Lung (tissue), 12 donors: ENCODE measurements around the gene EXOC2. TPM values are rescaled to one million over a fixed set of nuclear protein-coding genes. Genes with fewer than 3 reads are reported as not detected.

ENCODE experiments used
- ATAC-seq: fragments of 200-7000 bp; cut with Tn5 transposase; one replicate; pipeline ENCODE4 v1.9.1; 2020; ENCODE audit warnings: moderate number of reproducible peaks; ENCODE audit not compliant: insufficient read depth, low FRiP score
- DNase-seq, 3 donors: peaks; one replicate each; pipeline ENCODE4 v3.0.0-alpha.2; 2013 to 2017
- H3K27ac ChIP-seq, 2 donors: one replicate each; pipeline ENCODE4 v1.5.1; 2013; ENCODE audit warnings: mild to moderate bottlenecking in 2 of 2, moderate library complexity in 2 of 2, control low read depth in 1 of 2, inconsistent platforms in 1 of 2, low read depth in 1 of 2, low read length in 1 of 2
- H3K27me3 ChIP-seq, 3 donors: one replicate each; pipeline ENCODE4 v1.5.1; 2013; ENCODE audit warnings: low read length in 2 of 3; ENCODE audit not compliant: control insufficient read depth in 3 of 3, insufficient read depth in 3 of 3
- H3K36me3 ChIP-seq, 4 donors: one replicate each; pipeline ENCODE4 v1.5.1; 2013; ENCODE audit warnings: low read length in 4 of 4, mild to moderate bottlenecking in 1 of 4, moderate library complexity in 1 of 4; ENCODE audit not compliant: control insufficient read depth in 4 of 4, insufficient read depth in 4 of 4
- H3K4me1 ChIP-seq, 5 donors: one replicate each; pipeline ENCODE4 v1.5.1; 2013; ENCODE audit warnings: low read length in 5 of 5, mild to moderate bottlenecking in 2 of 5, moderate library complexity in 1 of 5; ENCODE audit not compliant: control insufficient read depth in 5 of 5, insufficient read depth in 5 of 5
- H3K4me3 ChIP-seq: one replicate; pipeline ENCODE4 v1.5.1; 2013; ENCODE audit warnings: mild to moderate bottlenecking, control low read depth, moderate library complexity
- H3K9ac ChIP-seq, 2 donors: one replicate each; pipeline ENCODE4 v1.5.1; 2013; ENCODE audit warnings: low read length in 2 of 2, control low read depth in 1 of 2; ENCODE audit not compliant: insufficient read depth in 1 of 2
- H3K9me3 ChIP-seq, 4 donors: one replicate each; pipeline ENCODE4 v1.5.1; 2013; ENCODE audit warnings: low read length in 3 of 4, mild to moderate bottlenecking in 1 of 4, moderate library complexity in 1 of 4; ENCODE audit not compliant: control insufficient read depth in 4 of 4, insufficient read depth in 3 of 4
- WGBS, 2 donors: extraction: QIAGEN DNeasy Blood & Tissue Kit; methylation state at CpG; one replicate each; pipeline ENCODE4 v1.1.7; 2013; 5-methylcytosine and 5-hydroxymethylcytosine counted together
- polyA plus RNA-seq, 2 donors: library from polyadenylated mRNA; stranded (reverse); fragments of 200-250 nt; gene quantifications; one replicate each; pipeline ENCODE4 v1.2.1, GENCODE V29; 2013
- total RNA-seq, 2 donors: library from RNA; depleted of rRNA in 1 of 2; stranded (reverse); fragments of >200 nt in 1 of 2; gene quantifications; one replicate each; pipeline ENCODE4 v1.2.1, GENCODE V29; 2014 to 2021
- TF ChIP-seq, protein P1 (sequence below): IDR thresholded peaks from 2 replicates; pipeline ENCODE4 v1.5.1; 2012; ENCODE audit warnings: mild to moderate bottlenecking; ENCODE audit errors: control extremely low read depth, extremely low read depth
- donor health status: control.
- donor health status: control.
- donor health status: Bipolar disorder and iron deficiency.
- donor health status: healthy.
- donor health status: DM: yes; HTN: yes; CAD: no.

EXOC2 gene
- total and polyA plus RNA-seq, 4 donors, result 6.3 to 33.0 (median 12.8) TPM

DNA sequence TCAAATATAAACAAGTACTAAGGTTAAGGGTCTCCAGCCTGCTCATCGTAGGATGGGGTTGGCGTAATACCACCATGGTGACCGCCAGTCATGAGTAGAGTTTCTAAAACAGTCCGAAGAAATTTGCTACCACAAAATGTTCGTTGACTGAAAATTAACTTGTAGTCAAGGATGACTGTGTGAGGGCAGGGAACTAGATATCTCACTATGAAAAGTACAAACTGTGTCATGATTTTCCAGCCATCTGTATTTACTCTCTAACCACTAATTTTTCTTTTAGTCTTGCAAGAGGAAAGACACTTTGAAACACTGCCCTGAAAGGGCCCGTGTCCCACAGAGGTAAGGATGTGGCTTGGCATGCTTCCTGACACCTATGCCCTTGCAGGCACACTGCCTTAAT, 201.7 kb downstream of the EXOC2 start:
- 57 to 68% methylated on average over 6 of the region's 6 CpGs for WGBS, 2 donors
- H3K27me3 ChIP-seq, result no peaks in the 10 kb centered on the region
- no peak for ATAC-seq
- no peak overlapping the region for H3K9ac ChIP-seq
- H3K4me3 ChIP-seq, result no peak overlapping the region
- H3K4me1 ChIP-seq, result peaks cover 0 to 8% (median 0%) of the 10 kb centered on the region in 5 donors
- H3K9me3 ChIP-seq, result peaks cover 0 to 2% (median 0%) of the 10 kb centered on the region in 4 donors
- DNase-seq, result peak in 1 of 3 donors; percentile 46
- H3K27ac ChIP-seq, result no peak overlapping the region
- peaks cover 8 to 16% (median 12%) of the 10 kb centered on the region in 4 donors for H3K36me3 ChIP-seq
- TF ChIP-seq, protein P1, sequence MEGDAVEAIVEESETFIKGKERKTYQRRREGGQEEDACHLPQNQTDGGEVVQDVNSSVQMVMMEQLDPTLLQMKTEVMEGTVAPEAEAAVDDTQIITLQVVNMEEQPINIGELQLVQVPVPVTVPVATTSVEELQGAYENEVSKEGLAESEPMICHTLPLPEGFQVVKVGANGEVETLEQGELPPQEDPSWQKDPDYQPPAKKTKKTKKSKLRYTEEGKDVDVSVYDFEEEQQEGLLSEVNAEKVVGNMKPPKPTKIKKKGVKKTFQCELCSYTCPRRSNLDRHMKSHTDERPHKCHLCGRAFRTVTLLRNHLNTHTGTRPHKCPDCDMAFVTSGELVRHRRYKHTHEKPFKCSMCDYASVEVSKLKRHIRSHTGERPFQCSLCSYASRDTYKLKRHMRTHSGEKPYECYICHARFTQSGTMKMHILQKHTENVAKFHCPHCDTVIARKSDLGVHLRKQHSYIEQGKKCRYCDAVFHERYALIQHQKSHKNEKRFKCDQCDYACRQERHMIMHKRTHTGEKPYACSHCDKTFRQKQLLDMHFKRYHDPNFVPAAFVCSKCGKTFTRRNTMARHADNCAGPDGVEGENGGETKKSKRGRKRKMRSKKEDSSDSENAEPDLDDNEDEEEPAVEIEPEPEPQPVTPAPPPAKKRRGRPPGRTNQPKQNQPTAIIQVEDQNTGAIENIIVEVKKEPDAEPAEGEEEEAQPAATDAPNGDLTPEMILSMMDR, result no peak

DNA sequence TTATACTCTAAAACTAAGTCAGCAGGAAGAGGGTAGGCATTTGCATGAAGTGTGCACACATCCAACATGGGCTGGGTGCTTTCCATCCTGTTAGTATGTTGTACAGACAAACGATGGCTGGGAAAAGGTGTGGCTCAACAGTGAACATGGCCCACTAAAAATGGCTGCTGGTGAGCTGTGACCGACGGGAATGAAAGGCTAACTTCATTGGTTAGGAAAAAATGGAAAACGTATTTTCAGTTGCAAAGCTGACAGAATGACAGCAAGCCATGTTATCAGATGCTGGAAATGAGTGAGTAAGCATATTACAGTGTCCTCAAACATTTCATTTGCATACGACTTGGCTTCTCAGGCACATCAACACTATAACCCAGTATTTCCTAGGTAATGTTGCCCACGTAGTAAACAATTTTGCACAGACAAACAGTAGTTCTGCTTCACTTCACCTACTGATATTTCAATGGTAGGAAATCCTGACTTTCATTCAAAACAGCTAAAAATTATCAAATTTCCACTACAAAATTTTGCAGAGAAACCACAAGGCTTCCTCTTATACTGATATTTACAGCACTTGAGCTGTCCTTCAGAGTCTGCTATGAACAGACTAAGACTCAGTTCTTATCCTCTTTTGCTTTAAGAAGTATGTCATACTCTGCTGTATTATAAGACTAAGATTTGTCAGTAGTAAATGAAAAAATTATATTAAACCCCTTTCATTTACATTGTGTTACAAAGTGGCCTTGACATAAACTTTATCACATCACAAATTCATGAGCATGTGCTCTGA, 202.5 kb downstream of the EXOC2 start:
- Histone ChIP-seq H3K27me3 (no peaks in the 10 kb centered on the region), H3K9me3 (peaks cover 0 to 2% (median 0%) of the 10 kb centered on the region in 4 donors), H3K9ac (no peak overlapping the region), H3K36me3 (peaks cover 9 to 15% (median 13%) of the 10 kb centered on the region in 4 donors), H3K4me1 (peaks cover 0 to 8% (median 0%) of the 10 kb centered on the region in 5 donors), H3K4me3 (no peak overlapping the region), H3K27ac (no peak overlapping the region)
- TF ChIP-seq, protein P1, result no peak
- DNase-seq (no peak), ATAC-seq (no peak)
- 46 to 60% methylated on average over 6 of the region's 6 CpGs for WGBS, 2 donors

DNA sequence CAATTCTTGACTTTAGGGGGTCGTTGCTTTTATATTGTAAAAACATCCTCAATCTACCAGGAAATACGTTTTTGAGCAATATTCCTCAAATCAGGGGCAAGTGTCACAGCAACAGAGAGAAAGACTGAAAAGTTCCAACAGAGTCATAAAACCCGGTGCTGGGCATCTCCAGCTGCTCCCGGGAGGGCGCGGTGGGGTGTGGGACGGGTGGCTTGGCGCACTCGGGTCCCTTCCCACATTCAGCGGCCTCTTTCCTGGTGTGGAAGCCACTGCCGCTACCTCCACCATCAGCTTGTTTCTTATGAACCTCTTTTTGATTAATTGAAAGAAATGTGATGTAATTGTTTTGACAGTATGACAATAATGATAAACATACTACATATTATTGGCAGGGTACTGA, 203.2 kb downstream of the EXOC2 start:
- peaks cover 0 to 8% (median 0%) of the 10 kb centered on the region in 5 donors for H3K4me1 ChIP-seq
- no peaks in the 10 kb centered on the region for H3K27me3 ChIP-seq
- H3K36me3 ChIP-seq, result peaks cover 11 to 17% (median 13%) of the 10 kb centered on the region in 4 donors
- H3K9me3 ChIP-seq, result peaks cover 0 to 3% (median 0%) of the 10 kb centered on the region in 4 donors
- TF ChIP-seq, protein P1, result no peak
- no peak overlapping the region for H3K27ac ChIP-seq
- no peak overlapping the region for H3K9ac ChIP-seq
- ATAC-seq (no peak), DNase-seq (no peak)
- WGBS, 2 donors, result 89 to 90% methylated on average over 11 of the region's 11 CpGs
- H3K4me3 ChIP-seq, result no peak overlapping the region
